ENCODE data around the gene CRIP2. TPM values are rescaled to one million over a fixed set of nuclear protein-coding genes. Genes with fewer than 3 reads are reported as not detected.

The CRIP2 gene
- polyA plus RNA-seq, 1 donor from 2014 or later = 214 TPM

DNA sequence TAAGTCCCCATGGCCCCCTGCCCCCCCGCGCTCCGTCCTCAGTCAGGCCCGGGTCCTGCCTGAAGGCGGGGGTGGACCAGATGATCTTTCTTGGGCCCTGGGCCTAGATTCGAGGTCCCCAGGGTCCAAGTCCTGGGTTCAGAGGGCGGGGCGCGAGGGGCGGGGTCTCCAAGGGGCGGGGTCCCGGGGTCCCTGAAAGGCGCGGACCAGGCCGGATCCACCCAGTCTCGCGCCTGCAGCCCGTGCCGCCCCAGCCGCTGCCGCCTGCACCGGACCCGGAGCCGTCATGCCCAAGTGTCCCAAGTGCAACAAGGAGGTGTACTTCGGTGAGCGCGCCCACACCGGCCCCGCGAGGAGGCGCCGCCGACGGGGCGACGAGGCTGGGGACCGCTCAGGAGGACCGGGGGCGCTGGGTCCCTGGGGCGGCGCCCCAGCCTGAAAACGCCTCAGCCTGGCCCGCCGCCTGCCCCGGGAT lies 12.4 kb downstream of the CRIP2 start:
- TF ChIP-seq EP300 (conservative IDR thresholded peaks at IDR 0.05; ENCODE audit: poor library complexity, severe bottlenecking) (no peak), SMC3 (conservative IDR thresholded peaks at IDR 0.05; ENCODE audit: poor library complexity) (no peak), POLR2AphosphoS5 (IDR thresholded peaks at IDR 0.05) (no peak)
- Histone ChIP-seq H3F3A (ENCODE audit: insufficient read depth, low read length, poor library complexity, severe bottlenecking) (no peaks in the 10 kb centered on the region), H2AFZ (ENCODE audit: low read depth, low read length) (no peak overlapping the region), H3K79me2 (replicated peaks; ENCODE audit: insufficient read depth, low read length) (no peaks in the 10 kb centered on the region), H3K27me3 (ENCODE audit: insufficient read depth, low read depth, low read length) (peaks cover 29% of the 10 kb centered on the region), H3K4me3 (ENCODE audit: low read length) (no peak overlapping the region), H3K9me3 (ENCODE audit: low read length) (no peaks in the 10 kb centered on the region), H3K36me3 (ENCODE audit: insufficient read depth, low read length) (no peaks in the 10 kb centered on the region), H4K20me1 (ENCODE audit: insufficient read depth) (no peaks in the 10 kb centered on the region), H3K9me2 (ENCODE audit: insufficient read depth, low read length) (no peaks in the 10 kb centered on the region), H3K27ac (ENCODE audit: low read length) (no peak overlapping the region), H3K9ac (ENCODE audit: low read length) (no peak overlapping the region), H3K4me2 (ENCODE audit: low read length) (no peak overlapping the region)

DNA sequence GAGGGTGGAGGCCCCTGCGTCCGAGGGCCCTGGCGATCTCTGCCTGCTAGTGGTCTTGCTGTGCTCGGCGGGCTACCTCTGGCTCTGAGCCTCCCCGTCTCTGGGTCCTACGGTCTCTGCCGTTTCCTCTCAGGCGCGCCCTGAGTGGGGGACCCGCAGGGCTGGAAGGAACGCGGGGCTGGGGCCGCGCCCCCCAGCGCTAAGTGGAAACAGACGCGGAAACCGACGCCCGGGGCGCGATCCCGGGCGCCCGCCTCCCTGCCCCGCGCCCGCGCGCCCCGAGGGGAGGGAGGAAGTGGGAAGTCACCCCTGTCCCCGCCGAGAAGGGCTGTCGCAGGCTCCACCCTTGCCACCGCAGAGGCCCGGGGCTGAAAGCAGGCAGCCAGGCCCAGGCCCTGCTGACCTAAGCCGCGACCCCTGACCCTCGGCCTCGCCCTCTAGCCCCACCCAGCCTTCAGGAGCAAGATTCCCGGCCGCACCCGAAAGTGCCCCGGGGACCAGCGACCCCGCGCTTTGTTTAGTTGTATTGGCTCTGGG lies 12.9 kb downstream of the CRIP2 start:
- H3K27me3 ChIP-seq (ENCODE audit: insufficient read depth, low read depth, low read length) = peaks cover 29% of the 10 kb centered on the region
- no peaks in the 10 kb centered on the region for H3K79me2 ChIP-seq (replicated peaks; ENCODE audit: insufficient read depth, low read length)
- no peak overlapping the region for H3K27ac ChIP-seq (ENCODE audit: low read length)
- no peak overlapping the region for H3K4me2 ChIP-seq (ENCODE audit: low read length)
- H2AFZ ChIP-seq (ENCODE audit: low read depth, low read length) = no peak overlapping the region
- H3K9me3 ChIP-seq (ENCODE audit: low read length) = no peaks in the 10 kb centered on the region
- no peaks in the 10 kb centered on the region for H3K9me2 ChIP-seq (ENCODE audit: insufficient read depth, low read length)
- no peak overlapping the region for H3K4me3 ChIP-seq (ENCODE audit: low read length)
- no peaks in the 10 kb centered on the region for H3F3A ChIP-seq (ENCODE audit: insufficient read depth, low read length, poor library complexity, severe bottlenecking)
- H4K20me1 ChIP-seq (ENCODE audit: insufficient read depth) = no peaks in the 10 kb centered on the region
- TF ChIP-seq MXI1 (conservative IDR thresholded peaks at IDR 0.05; ENCODE audit: poor library complexity, severe bottlenecking) = no peak
- TF ChIP-seq EZH2 (IDR thresholded peaks at IDR 0.05; ENCODE audit: borderline replicate concordance, insufficient read depth, low read length, poor library complexity, severe bottlenecking) = no peak
- no peak for TF ChIP-seq SMC3 (conservative IDR thresholded peaks at IDR 0.05; ENCODE audit: poor library complexity)
- TF ChIP-seq, protein P1, sequence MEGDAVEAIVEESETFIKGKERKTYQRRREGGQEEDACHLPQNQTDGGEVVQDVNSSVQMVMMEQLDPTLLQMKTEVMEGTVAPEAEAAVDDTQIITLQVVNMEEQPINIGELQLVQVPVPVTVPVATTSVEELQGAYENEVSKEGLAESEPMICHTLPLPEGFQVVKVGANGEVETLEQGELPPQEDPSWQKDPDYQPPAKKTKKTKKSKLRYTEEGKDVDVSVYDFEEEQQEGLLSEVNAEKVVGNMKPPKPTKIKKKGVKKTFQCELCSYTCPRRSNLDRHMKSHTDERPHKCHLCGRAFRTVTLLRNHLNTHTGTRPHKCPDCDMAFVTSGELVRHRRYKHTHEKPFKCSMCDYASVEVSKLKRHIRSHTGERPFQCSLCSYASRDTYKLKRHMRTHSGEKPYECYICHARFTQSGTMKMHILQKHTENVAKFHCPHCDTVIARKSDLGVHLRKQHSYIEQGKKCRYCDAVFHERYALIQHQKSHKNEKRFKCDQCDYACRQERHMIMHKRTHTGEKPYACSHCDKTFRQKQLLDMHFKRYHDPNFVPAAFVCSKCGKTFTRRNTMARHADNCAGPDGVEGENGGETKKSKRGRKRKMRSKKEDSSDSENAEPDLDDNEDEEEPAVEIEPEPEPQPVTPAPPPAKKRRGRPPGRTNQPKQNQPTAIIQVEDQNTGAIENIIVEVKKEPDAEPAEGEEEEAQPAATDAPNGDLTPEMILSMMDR (IDR thresholded peaks at IDR 0.05; ENCODE audit: poor library complexity, severe bottlenecking) = no peak
- TF ChIP-seq RAD21 (conservative IDR thresholded peaks at IDR 0.05) = no peak
- no peak for TF ChIP-seq POLR2AphosphoS5 (IDR thresholded peaks at IDR 0.05)
- TF ChIP-seq EP300 (conservative IDR thresholded peaks at IDR 0.05; ENCODE audit: poor library complexity, severe bottlenecking) = no peak
- no peak for TF ChIP-seq TAF1 (IDR thresholded peaks at IDR 0.05; ENCODE audit: low read depth)
- TF ChIP-seq, protein P2, sequence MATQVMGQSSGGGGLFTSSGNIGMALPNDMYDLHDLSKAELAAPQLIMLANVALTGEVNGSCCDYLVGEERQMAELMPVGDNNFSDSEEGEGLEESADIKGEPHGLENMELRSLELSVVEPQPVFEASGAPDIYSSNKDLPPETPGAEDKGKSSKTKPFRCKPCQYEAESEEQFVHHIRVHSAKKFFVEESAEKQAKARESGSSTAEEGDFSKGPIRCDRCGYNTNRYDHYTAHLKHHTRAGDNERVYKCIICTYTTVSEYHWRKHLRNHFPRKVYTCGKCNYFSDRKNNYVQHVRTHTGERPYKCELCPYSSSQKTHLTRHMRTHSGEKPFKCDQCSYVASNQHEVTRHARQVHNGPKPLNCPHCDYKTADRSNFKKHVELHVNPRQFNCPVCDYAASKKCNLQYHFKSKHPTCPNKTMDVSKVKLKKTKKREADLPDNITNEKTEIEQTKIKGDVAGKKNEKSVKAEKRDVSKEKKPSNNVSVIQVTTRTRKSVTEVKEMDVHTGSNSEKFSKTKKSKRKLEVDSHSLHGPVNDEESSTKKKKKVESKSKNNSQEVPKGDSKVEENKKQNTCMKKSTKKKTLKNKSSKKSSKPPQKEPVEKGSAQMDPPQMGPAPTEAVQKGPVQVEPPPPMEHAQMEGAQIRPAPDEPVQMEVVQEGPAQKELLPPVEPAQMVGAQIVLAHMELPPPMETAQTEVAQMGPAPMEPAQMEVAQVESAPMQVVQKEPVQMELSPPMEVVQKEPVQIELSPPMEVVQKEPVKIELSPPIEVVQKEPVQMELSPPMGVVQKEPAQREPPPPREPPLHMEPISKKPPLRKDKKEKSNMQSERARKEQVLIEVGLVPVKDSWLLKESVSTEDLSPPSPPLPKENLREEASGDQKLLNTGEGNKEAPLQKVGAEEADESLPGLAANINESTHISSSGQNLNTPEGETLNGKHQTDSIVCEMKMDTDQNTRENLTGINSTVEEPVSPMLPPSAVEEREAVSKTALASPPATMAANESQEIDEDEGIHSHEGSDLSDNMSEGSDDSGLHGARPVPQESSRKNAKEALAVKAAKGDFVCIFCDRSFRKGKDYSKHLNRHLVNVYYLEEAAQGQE (IDR thresholded peaks at IDR 0.05; ENCODE audit: borderline replicate concordance) = no peak
- H3K9ac ChIP-seq (ENCODE audit: low read length) = no peak overlapping the region
- no peaks in the 10 kb centered on the region for H3K36me3 ChIP-seq (ENCODE audit: insufficient read depth, low read length)

All from neural cell (in vitro differentiated cells).